H9 (cell line): ENCODE measurements around the gene TMEM154. TPM values are rescaled to one million over a fixed set of nuclear protein-coding genes. Genes with fewer than 3 reads are reported as not detected.

Experiments
- DNase-seq: peaks from one replicate; pipeline ENCODE4 v3.0.0-alpha.2; 2017
- H2AFZ ChIP-seq: one replicate; pipeline ENCODE4 v1.6.1; 2013; ENCODE audit warnings: mild to moderate bottlenecking, low read length, control low read depth, moderate library complexity
- H2AK5ac ChIP-seq: 2 replicates; pipeline ENCODE4 v1.6.1; 2013; ENCODE audit warnings: low read length, control low read depth, mixed read lengths; ENCODE audit not compliant: insufficient read length
- H2BK120ac ChIP-seq: one replicate; pipeline ENCODE4 v1.6.1; 2013; ENCODE audit warnings: low read depth, mild to moderate bottlenecking, low read length, control low read depth, inconsistent platforms; ENCODE audit not compliant: poor library complexity, severe bottlenecking
- H2BK12ac ChIP-seq: 2 replicates; pipeline ENCODE4 v1.6.1; 2013; ENCODE audit warnings: low read length, control low read depth, mixed read lengths, low read depth; ENCODE audit not compliant: insufficient read length
- H2BK15ac ChIP-seq: 2 replicates; pipeline ENCODE4 v1.6.1; 2013; ENCODE audit warnings: low read depth, low read length, control low read depth
- H2BK20ac ChIP-seq: one replicate; pipeline ENCODE4 v1.6.1; 2013; ENCODE audit warnings: low read depth, mild to moderate bottlenecking, low read length, control low read depth, inconsistent platforms; ENCODE audit not compliant: poor library complexity, severe bottlenecking
- H2BK5ac ChIP-seq: 2 replicates; pipeline ENCODE4 v1.6.1; 2013; ENCODE audit warnings: low read length, control low read depth, mixed read lengths; ENCODE audit not compliant: insufficient read length
- H3K14ac ChIP-seq: 2 replicates; pipeline ENCODE4 v1.6.1; 2013; ENCODE audit warnings: low read length, control low read depth; ENCODE audit not compliant: insufficient read depth
- H3K18ac ChIP-seq: 2 replicates; pipeline ENCODE4 v1.6.1; 2013; ENCODE audit warnings: low read depth, mild to moderate bottlenecking, mixed read lengths, low read length, control low read depth; ENCODE audit not compliant: insufficient read length
- H3K23ac ChIP-seq: 2 replicates; pipeline ENCODE4 v1.6.1; 2013; ENCODE audit warnings: low read length, control low read depth, mixed read lengths, low read depth; ENCODE audit not compliant: insufficient read length
- H3K23me2 ChIP-seq: 2 replicates; pipeline ENCODE4 v1.6.1; 2013; ENCODE audit warnings: low read depth, mild to moderate bottlenecking, mixed read lengths, low read length, control low read depth; ENCODE audit not compliant: insufficient read length, poor library complexity, severe bottlenecking
- H3K27ac ChIP-seq: 2 replicates; pipeline ENCODE4 v1.5.1; 2013; ENCODE audit warnings: low read length, control low read depth, mixed read lengths, low read depth; ENCODE audit not compliant: insufficient read length
- H3K27me3 ChIP-seq: 2 replicates; pipeline ENCODE4 v1.6.1; 2013; ENCODE audit warnings: low read length, control low read depth, inconsistent platforms; ENCODE audit not compliant: insufficient read depth
- H3K4ac ChIP-seq: 2 replicates; pipeline ENCODE4 v1.6.1; 2013; ENCODE audit warnings: low read depth, mild to moderate bottlenecking, control low read depth, inconsistent platforms, low read length, moderate library complexity
- H3K4me1 ChIP-seq: 2 replicates; pipeline ENCODE4 v1.6.1; 2013; ENCODE audit warnings: low read length, control low read depth, inconsistent platforms; ENCODE audit not compliant: insufficient read depth
- H3K4me2 ChIP-seq: 2 replicates; pipeline ENCODE4 v1.6.1; 2013; ENCODE audit warnings: low read length, control low read depth, mixed read lengths; ENCODE audit not compliant: insufficient read length, insufficient read depth
- H3K56ac ChIP-seq: 2 replicates; pipeline ENCODE4 v1.6.1; 2013; ENCODE audit warnings: low read depth, mild to moderate bottlenecking, mixed read lengths, low read length, control low read depth; ENCODE audit not compliant: insufficient read length
- H3K79me1 ChIP-seq: 2 replicates; pipeline ENCODE4 v1.6.1; 2013; ENCODE audit warnings: low read depth, mild to moderate bottlenecking, moderate library complexity, low read length, control low read depth, inconsistent platforms; ENCODE audit not compliant: insufficient read depth, poor library complexity, severe bottlenecking
- H3K79me2 ChIP-seq: 2 replicates; pipeline ENCODE4 v1.6.1; 2013; ENCODE audit warnings: low read length, control low read depth, inconsistent platforms; ENCODE audit not compliant: insufficient read depth
- H3K9ac ChIP-seq: 2 replicates; pipeline ENCODE4 v1.6.1; 2013; ENCODE audit warnings: low read length, control low read depth, mixed read lengths; ENCODE audit not compliant: insufficient read length; ENCODE audit errors: extremely low read depth
- H3K9me3 ChIP-seq: one replicate; pipeline ENCODE4 v1.6.1; 2013; ENCODE audit warnings: low read depth, low read length, inconsistent platforms; ENCODE audit not compliant: control insufficient read depth
- H3T11ph ChIP-seq: one replicate; pipeline ENCODE4 v1.6.1; 2013; ENCODE audit warnings: mild to moderate bottlenecking, low read length, control low read depth, inconsistent platforms
- H4K20me1 ChIP-seq: one replicate; pipeline ENCODE4 v1.6.1; 2013; ENCODE audit not compliant: control insufficient read depth, insufficient read length, insufficient read depth
- H4K5ac ChIP-seq: 2 replicates; pipeline ENCODE4 v1.6.1; 2013; ENCODE audit warnings: low read depth, mild to moderate bottlenecking, mixed read lengths, low read length, control low read depth; ENCODE audit not compliant: insufficient read length
- H4K8ac ChIP-seq: replicated peaks from 2 replicates; pipeline ENCODE4 v1.6.1; 2013; ENCODE audit warnings: low read length, control low read depth, mixed read lengths, low read depth; ENCODE audit not compliant: insufficient read length
- H4K91ac ChIP-seq: 2 replicates; pipeline ENCODE4 v1.6.1; 2013; ENCODE audit warnings: low read depth, mild to moderate bottlenecking, moderate library complexity, mixed read lengths, low read length, control low read depth; ENCODE audit not compliant: insufficient read length
- H3K27ac Mint-ChIP-seq, 3 experiments: 2 replicates in 2 of 3; 3 replicates in 1 of 3; pipeline ENCODE4 v1.8.0; 2020 to 2021; ENCODE audit warnings: mixed read lengths in 3 of 3, mild to moderate bottlenecking in 1 of 3, moderate library complexity in 1 of 3
- H3K27me3 Mint-ChIP-seq: 2 replicates; pipeline ENCODE4 v1.8.0; 2021; ENCODE audit warnings: low read depth, mild to moderate bottlenecking, moderate library complexity, mixed read lengths
- H3K36me3 Mint-ChIP-seq, 3 experiments: 2 replicates in 2 of 3; 3 replicates in 1 of 3; pipeline ENCODE4 v1.8.0; 2020 to 2021; ENCODE audit warnings: low read depth in 3 of 3, mixed read lengths in 3 of 3; ENCODE audit not compliant: insufficient read depth in 1 of 3
- H3K4me1 Mint-ChIP-seq, 2 experiments: 2 replicates each; pipeline ENCODE4 v1.8.0; 2020; ENCODE audit warnings: mixed read lengths in 2 of 2
- H3K4me3 Mint-ChIP-seq, 2 experiments: 2 replicates in 1 of 2; 3 replicates in 1 of 2; pipeline ENCODE4 v1.8.0; 2020 to 2021; ENCODE audit warnings: mild to moderate bottlenecking in 2 of 2, mixed read lengths in 2 of 2, moderate library complexity in 1 of 2
- H3K9me3 Mint-ChIP-seq, 2 experiments: 2 replicates in 1 of 2; 3 replicates in 1 of 2; pipeline ENCODE4 v1.8.0; 2020; ENCODE audit warnings: mild to moderate bottlenecking in 2 of 2, mixed read lengths in 2 of 2, moderate library complexity in 1 of 2
- CTCF ChIP-seq: fragments of 200-600 bp; sonication (generic); conservative IDR thresholded peaks from 3 replicates; pipeline ENCODE4 v1.8.0; 2021; ENCODE audit warnings: antibody characterized with exemption, mild to moderate bottlenecking
- WGBS: extraction: QIAGEN DNeasy Blood & Tissue Kit; methylation state at CpG from one replicate; pipeline ENCODE4 v1.1.7; 2013; ENCODE audit warnings: missing lambda C conversion rate, low lambda C conversion rate, mixed read lengths; ENCODE audit not compliant: insufficient read length; ENCODE audit errors: extremely low coverage; 5-methylcytosine and 5-hydroxymethylcytosine counted together
- total RNA-seq: library from RNA; stranded (reverse); gene quantifications from 2 replicates; pipeline ENCODE4 v1.2.1, GENCODE V29; 2021

Gene TMEM154
- total RNA-seq, 1 experiment from 2014 or later = 1.7 TPM

GRCh38 chr4:152660526-152660925, 19.3 kb downstream of the TMEM154 start:
- no peak overlapping the region for H4K5ac ChIP-seq
- no peak overlapping the region for H3K27ac ChIP-seq
- no peaks in the 10 kb centered on the region for H3K79me2 ChIP-seq
- H3K18ac ChIP-seq = no peak overlapping the region
- no peak overlapping the region for H2BK5ac ChIP-seq
- H2AFZ ChIP-seq = no peak overlapping the region
- H3K9me3 Mint-ChIP-seq = peaks cover 20 to 24% of the 10 kb centered on the region in 2 experiments
- no peak overlapping the region for H3K9ac ChIP-seq
- H3K4me2 ChIP-seq = no peak overlapping the region
- H3K4me3 Mint-ChIP-seq = no peak overlapping the region
- no peaks in the 10 kb centered on the region for H3K23me2 ChIP-seq
- no peaks in the 10 kb centered on the region; the same call in 1 of the 2 replicates for H3K4me1 ChIP-seq
- no peak overlapping the region for H3K14ac ChIP-seq
- no peaks in the 10 kb centered on the region for H3K79me1 ChIP-seq
- H2BK15ac ChIP-seq = no peak overlapping the region
- no peaks in the 10 kb centered on the region for H4K20me1 ChIP-seq
- H4K91ac ChIP-seq = no peak overlapping the region
- no peak overlapping the region for H3T11ph ChIP-seq
- no peaks in the 10 kb centered on the region; the same call in 1 of the 2 replicates for H3K27me3 Mint-ChIP-seq
- no peaks in the 10 kb centered on the region for H3K27me3 ChIP-seq
- no peak overlapping the region for H3K23ac ChIP-seq
- H2AK5ac ChIP-seq = no peak overlapping the region
- H2BK20ac ChIP-seq = no peak overlapping the region
- no peak overlapping the region for H2BK120ac ChIP-seq
- H3K4ac ChIP-seq = no peak overlapping the region
- DNase-seq = no peak
- H3K56ac ChIP-seq = no peak overlapping the region
- no peak for TF ChIP-seq CTCF
- no peak overlapping the region; a peak in 1 of 7 replicates for H3K27ac Mint-ChIP-seq
- H3K9me3 ChIP-seq = no peaks in the 10 kb centered on the region
- H2BK12ac ChIP-seq = no peak overlapping the region
- H4K8ac ChIP-seq = no peak overlapping the region
- H3K4me1 Mint-ChIP-seq = peaks cover 4 to 7% of the 10 kb centered on the region in 2 experiments
- H3K36me3 Mint-ChIP-seq = peaks cover 12 to 22% (median 14%) of the 10 kb centered on the region in 3 experiments
- WGBS = no CpG with 5 or more reads among the region's 5 CpGs
